Spleen (tissue), 11 donors: ENCODE data around the gene APOBEC3G. TPM values are rescaled to one million over a fixed set of nuclear protein-coding genes. Genes with fewer than 3 reads are reported as not detected.
"Not testable (repeated sequence)": the region's sequence is repeated elsewhere in the genome, so short reads cannot be mapped to it uniquely, and the experiment has no call there.

Source experiments
- DNase-seq: peaks from one replicate; pipeline ENCODE4 v3.0.0-alpha.2; 2020
- H3K27ac ChIP-seq, 8 donors: fragments of 200-600 bp; sonication (generic) in 7 of 8; 1 replicate in 4 of 8; 2 replicates in 4 of 8; pipeline versions ENCODE4 v1.5.0 to v1.8.0; 2016 to 2021; ENCODE audit warnings: inconsistent platforms in 4 of 8, mild to moderate bottlenecking in 4 of 8, moderate library complexity in 1 of 8
- H3K27me3 ChIP-seq, 7 donors: fragments of 200-600 bp; sonication (generic) in 6 of 7; replicated peaks in 1 of 7; 1 replicate in 4 of 7; 2 replicates in 3 of 7; pipeline versions ENCODE4 v1.5.0 to v1.8.0; 2016 to 2021; ENCODE audit warnings: inconsistent platforms in 3 of 7, mild to moderate bottlenecking in 1 of 7
- H3K36me3 ChIP-seq, 6 donors: fragments of 200-600 bp; sonication (generic) in 5 of 6; 1 replicate in 4 of 6; 2 replicates in 2 of 6; pipeline versions ENCODE4 v1.5.0 to v1.8.0; 2016 to 2021; ENCODE audit warnings: inconsistent platforms in 2 of 6
- H3K4me1 ChIP-seq, 6 donors: fragments of 200-600 bp; sonication (generic) in 5 of 6; 1 replicate in 3 of 6; 2 replicates in 3 of 6; pipeline versions ENCODE4 v1.5.0 to v1.8.0; 2016 to 2021; ENCODE audit warnings: inconsistent platforms in 3 of 6
- H3K4me3 ChIP-seq, 8 donors: fragments of 200-600 bp; sonication (generic) in 7 of 8; 1 replicate in 4 of 8; 2 replicates in 4 of 8; pipeline versions ENCODE4 v1.5.0 to v1.8.0; 2016 to 2021; ENCODE audit warnings: inconsistent platforms in 4 of 8, mild to moderate bottlenecking in 4 of 8, moderate library complexity in 2 of 8
- H3K9me3 ChIP-seq, 8 donors: fragments of 200-600 bp; sonication (generic) in 7 of 8; 1 replicate in 4 of 8; 2 replicates in 4 of 8; pipeline versions ENCODE4 v1.5.0 to v1.8.0; 2016 to 2021; ENCODE audit warnings: inconsistent platforms in 4 of 8
- CTCF ChIP-seq, 11 experiments: fragments of 200-600 bp in 7 of 11; fragments of 450-650 bp in 4 of 11; sonication (generic) in 4 of 11; IDR thresholded peaks in 8 of 11; conservative IDR thresholded peaks in 3 of 11; 1 replicate in 7 of 11; 2 replicates in 4 of 11; pipeline versions ENCODE4 v1.4.0 to v1.8.0; 2016 to 2021; ENCODE audit warnings: antibody characterized with exemption in 11 of 11, inconsistent platforms in 4 of 11, mild to moderate bottlenecking in 1 of 11
- POLR2A ChIP-seq, 3 donors: fragments of 450-650 bp; IDR thresholded peaks; one replicate each; pipeline ENCODE4 v1.5.1; 2017; ENCODE audit warnings: antibody characterized with exemption in 3 of 3, mild to moderate bottlenecking in 1 of 3
- POLR2AphosphoS5 ChIP-seq, 3 donors: sonication (generic); formaldehyde crosslinking; IDR thresholded peaks; one replicate each; pipeline ENCODE4 v1.5.1; 2017; ENCODE audit warnings: antibody characterized with exemption in 3 of 3
- whole genome bisulfite sequencing, 5 donors: extraction: QIAGEN DNeasy Blood & Tissue Kit in 3 of 5; methylation state at CpG; one replicate each; pipeline versions ENCODE4 v1.1.5 to v1.1.7; 2013 to 2018; 5-methylcytosine and 5-hydroxymethylcytosine counted together
- intact Hi-C: fragments of 100-400 bp; cut with DNase I; formaldehyde crosslinking; loops from one replicate; pipeline ENCODE4 v1.15.0; 2023; ENCODE audit warnings: low total_unique reads
- polyA plus RNA-seq, 3 donors: library from polyadenylated mRNA; stranded (reverse); fragments of 200-250 nt; gene quantifications; one replicate each; pipeline ENCODE4 v1.2.1, GENCODE V29; 2013
- total RNA-seq, 7 donors: library from RNA; depleted of rRNA in 3 of 7; stranded (reverse); fragments of >200 nt in 3 of 7; fragmentation: NEBNext Ultra II Directional in 4 of 7; extraction: Animal tissue kit (Norgen Biotek cat#: 25700) in 4 of 7; gene quantifications; one replicate each; pipeline versions ENCODE4 v1.1.0 to v1.2.1, GENCODE V29; 2016 to 2021
- donor health status: healthy with polysubstance abuse.
- donor health status: DM: no; HTN: no; CAD: no; lungs with moderate emphysema.
- donor health status: DM: no; HTN: no; CAD: no.
- donor health status: Bipolar disorder and iron deficiency.
- donor health status: healthy.
- donor health status: DM: no; HTN: no; CAD: no.
- donor health status: DM: yes; HTN: yes; CAD: no.

Gene APOBEC3G
- total and polyA plus RNA-seq, 10 donors, result 44.3 to 72.8 (median 52.0) TPM

DNA sequence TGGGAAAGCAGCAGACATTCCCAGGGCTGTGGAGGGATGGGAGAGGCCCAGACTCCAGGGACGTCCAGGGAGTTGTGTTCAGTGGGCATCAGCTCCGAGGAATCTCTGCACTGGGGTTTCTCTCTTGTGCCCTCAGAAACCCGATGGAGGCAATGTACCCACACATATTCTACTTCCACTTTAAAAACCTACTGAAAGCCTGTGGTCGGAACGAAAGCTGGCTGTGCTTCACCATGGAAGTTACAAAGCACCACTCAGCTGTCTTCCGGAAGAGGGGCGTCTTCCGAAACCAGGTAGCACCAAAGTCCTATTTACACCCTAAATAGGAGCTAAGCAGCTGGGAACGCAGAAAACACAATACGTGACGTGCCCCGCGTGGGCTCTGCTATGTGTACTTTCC lies 47.8 kb upstream of the APOBEC3G start:
- intact Hi-C loops, result no loop called here
- no peaks in the 10 kb centered on the region for H3K27me3 ChIP-seq
- TF ChIP-seq POLR2A (IDR thresholded peaks at IDR 0.05), result no peak
- TF ChIP-seq POLR2AphosphoS5 (IDR thresholded peaks at IDR 0.05), result no peak
- TF ChIP-seq CTCF (IDR thresholded peaks at IDR 0.05 in 8 of 11, conservative IDR thresholded peaks at IDR 0.05 in 3 of 11), result no peak
- H3K9me3 ChIP-seq, result no peaks in the 10 kb centered on the region
- H3K27ac ChIP-seq, result no peak overlapping the region
- DNase-seq, result no peak
- H3K4me1 ChIP-seq, result peaks cover 0 to 26% (median 4%) of the 10 kb centered on the region in 6 donors
- WGBS, 5 donors, result 89 to 95% (median 92%) methylated on average over 13 of the region's 13 CpGs
- no peak overlapping the region for H3K4me3 ChIP-seq
- peaks cover 0 to 48% (median 11%) of the 10 kb centered on the region in 6 donors for H3K36me3 ChIP-seq

DNA sequence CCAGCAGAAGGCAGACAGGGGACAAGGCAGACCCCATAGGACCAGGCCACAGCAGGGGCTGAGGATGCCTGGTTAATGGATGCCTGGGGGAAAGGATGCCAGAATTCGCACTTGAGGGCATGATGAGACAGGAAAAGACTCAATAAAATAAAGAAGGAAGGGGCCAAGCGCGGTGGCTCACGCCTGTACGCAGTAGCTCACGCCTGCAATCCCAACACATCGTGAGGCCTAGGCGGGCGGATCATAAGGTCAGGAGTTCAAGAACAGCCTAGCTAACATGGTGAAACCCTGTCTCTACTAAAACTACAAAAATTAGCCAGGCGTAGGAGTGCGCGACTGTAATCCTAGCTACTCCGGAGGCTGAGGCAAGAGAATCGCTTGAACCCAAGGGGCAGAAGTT lies 46.4 kb upstream of the APOBEC3G start:
- intact Hi-C loops, result no loop called here
- Histone ChIP-seq H3K27me3 (no peaks in the 10 kb centered on the region), H3K27ac (no peak overlapping the region), H3K9me3 (no peaks in the 10 kb centered on the region), H3K4me3 (no peak overlapping the region), H3K36me3 (peaks cover 0 to 33% (median 3%) of the 10 kb centered on the region in 6 donors), H3K4me1 (peaks cover 0 to 14% (median 0%) of the 10 kb centered on the region in 6 donors)
- WGBS, 5 donors, result 88 to 92% (median 88%) methylated on average over 14 of the region's 14 CpGs
- TF ChIP-seq POLR2AphosphoS5 (IDR thresholded peaks at IDR 0.05) (no peak), POLR2A (IDR thresholded peaks at IDR 0.05) (no peak), CTCF (IDR thresholded peaks at IDR 0.05 in 8 of 11, conservative IDR thresholded peaks at IDR 0.05 in 3 of 11) (no peak)
- DNase-seq, result no peak

DNA sequence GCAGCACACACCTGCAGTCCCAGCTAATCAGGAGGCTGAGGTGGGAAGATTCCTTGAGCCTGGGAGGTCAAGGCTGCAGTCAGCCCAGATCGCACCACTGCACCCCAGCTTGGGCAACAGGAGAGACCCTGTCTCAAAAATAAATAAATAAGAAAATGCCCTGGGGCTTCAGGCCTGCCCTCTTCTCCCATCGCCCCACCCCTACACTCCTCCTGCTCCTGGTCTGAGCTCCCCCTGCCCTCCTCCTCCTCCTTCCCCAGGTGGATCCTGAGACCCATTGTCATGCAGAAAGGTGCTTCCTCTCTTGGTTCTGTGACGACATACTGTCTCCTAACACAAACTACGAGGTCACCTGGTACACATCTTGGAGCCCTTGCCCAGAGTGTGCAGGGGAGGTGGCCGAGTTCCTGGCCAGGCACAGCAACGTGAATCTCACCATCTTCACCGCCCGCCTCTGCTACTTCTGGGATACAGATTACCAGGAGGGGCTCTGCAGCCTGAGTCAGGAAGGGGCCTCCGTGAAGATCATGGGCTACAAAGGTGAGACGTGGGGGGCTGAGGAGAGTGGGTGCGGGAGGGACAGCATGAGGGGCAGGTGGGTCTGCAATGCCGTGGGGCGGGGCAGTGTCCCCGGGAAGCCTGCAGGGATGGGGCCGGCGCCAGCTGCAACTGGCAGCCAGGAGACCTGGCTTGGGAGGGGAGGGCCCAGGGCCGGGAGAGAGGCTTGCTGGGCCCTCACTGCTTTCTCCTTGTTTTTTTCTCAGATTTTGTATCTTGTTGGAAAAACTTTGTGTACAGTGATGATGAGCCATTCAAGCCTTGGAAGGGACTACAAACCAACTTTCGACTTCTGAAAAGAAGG lies 45.4 kb upstream of the APOBEC3G start:
- DNase-seq, H3K9me3 ChIP-seq, H3K27me3 ChIP-seq, H3K27ac ChIP-seq, H3K4me3 ChIP-seq, intact Hi-C loops: not testable (repeated sequence)
- 79 to 89% (median 86%) methylated on average over 14 to 17 of the region's 18 CpGs for WGBS, 5 donors
- Histone ChIP-seq H3K4me1 (peaks cover 0 to 17% (median 0%) of the 10 kb centered on the region in 6 donors), H3K36me3 (peaks cover 0 to 24% (median 0%) of the 10 kb centered on the region in 6 donors)

DNA sequence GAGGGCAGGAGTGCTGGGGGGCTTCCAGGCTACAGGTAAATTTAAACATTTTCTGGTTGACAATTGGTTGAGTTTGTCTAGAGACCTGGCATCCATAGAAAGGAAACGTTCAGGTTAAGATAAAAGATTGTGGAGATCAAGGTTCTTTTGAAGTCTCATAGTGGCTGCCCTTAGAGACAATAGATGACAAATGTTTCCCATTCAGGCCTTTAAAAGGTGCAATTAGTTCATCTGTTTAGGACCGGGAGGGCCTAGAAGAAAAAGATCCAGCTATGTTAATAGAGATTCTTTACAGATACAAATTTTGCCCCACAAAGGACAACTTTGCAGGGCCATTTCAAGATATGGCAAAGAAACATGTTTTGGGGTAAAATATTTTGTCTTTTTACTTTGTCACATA lies 40.0 kb upstream of the APOBEC3G start:
- H3K27ac ChIP-seq, H3K27me3 ChIP-seq, intact Hi-C loops, DNase-seq, H3K9me3 ChIP-seq, H3K4me3 ChIP-seq: not testable (repeated sequence)
- Histone ChIP-seq H3K4me1 (peaks cover 7 to 41% (median 18%) of the 10 kb centered on the region in 6 donors), H3K36me3 (peaks cover 0 to 12% (median 0%) of the 10 kb centered on the region in 6 donors)
- WGBS, 5 donors, result 39 to 62% (median 56%) methylated on average over 2 of the region's 2 CpGs

GRCh38 chr22:39039306-39040126 lies 37.6 kb upstream of the APOBEC3G start:
- WGBS, 5 donors, result 89 to 95% (median 93%) methylated on average over 18 to 19 of the region's 19 CpGs
- intact Hi-C loops, result no loop called here
- DNase-seq, result no peak
- Histone ChIP-seq H3K27ac (peak overlapping the region; percentile 51 to 97 (median 90)), H3K9me3 (no peaks in the 10 kb centered on the region), H3K36me3 (peaks cover 0 to 19% (median 7%) of the 10 kb centered on the region in 6 donors), H3K4me3 (peak overlapping the region in 4 of 8 donors; percentile 58 to 76 (median 66)), H3K27me3 (no peaks in the 10 kb centered on the region), H3K4me1 (peaks cover 12 to 62% (median 27%) of the 10 kb centered on the region in 6 donors)
- no peak for TF ChIP-seq POLR2AphosphoS5 (IDR thresholded peaks at IDR 0.05)
- no peak for TF ChIP-seq POLR2A (IDR thresholded peaks at IDR 0.05)
- TF ChIP-seq CTCF (IDR thresholded peaks at IDR 0.05 in 8 of 11, conservative IDR thresholded peaks at IDR 0.05 in 3 of 11), result no peak

DNA sequence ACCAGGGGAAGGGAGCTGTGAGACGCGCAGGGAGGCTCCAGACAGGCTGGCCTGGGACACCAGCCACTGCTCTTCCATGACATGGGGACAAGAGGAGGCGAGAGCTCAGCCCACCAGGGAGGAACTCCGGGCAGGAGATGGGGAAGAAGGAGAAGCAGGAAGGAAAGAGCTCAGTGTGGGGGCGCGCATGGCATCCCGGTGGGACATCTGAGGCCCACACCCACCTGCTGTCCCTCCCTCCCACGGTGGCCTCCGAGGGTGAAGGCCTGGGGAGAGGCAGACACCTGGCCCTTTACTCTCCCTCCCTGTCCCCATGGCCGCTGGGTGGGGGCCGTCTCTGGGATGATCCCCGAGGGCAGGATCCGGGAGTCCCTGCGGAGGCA lies 36.9 kb upstream of the APOBEC3G start:
- H3K9me3 ChIP-seq, intact Hi-C loops, H3K27me3 ChIP-seq, DNase-seq: not testable (repeated sequence)
- WGBS, 5 donors, result 22 to 36% (median 25%) methylated on average over 7 to 10 of the region's 14 CpGs
- peak overlapping the region; percentile 51 to 97 (median 90) for H3K27ac ChIP-seq
- H3K4me1 ChIP-seq, result peaks cover 12 to 67% (median 29%) of the 10 kb centered on the region in 6 donors
- H3K36me3 ChIP-seq, result peaks cover 0 to 22% (median 7%) of the 10 kb centered on the region in 6 donors
- peak overlapping the region in 7 of 8 donors; percentile 54 to 76 (median 60) for H3K4me3 ChIP-seq
